ENCODE measurements around the gene CFAP141.

CFAP141 gene

GRCh38 chr1:154190550-154190949 lies 15.6 kb downstream of the CFAP141 start:
- DNase-seq (ENCODE audit: insufficient read length, low spot score), result no peak
- no peak for FAIRE-seq
- no peak for TF ChIP-seq CTCF (IDR thresholded peaks at IDR 0.05; ENCODE audit: insufficient read depth, missing control alignments)

GRCh38 chr1:154186852-154187501 lies 19.2 kb downstream of the CFAP141 start:
- FAIRE-seq (no peak), DNase-seq (ENCODE audit: insufficient read length, low spot score) (no peak)
- TF ChIP-seq CTCF (IDR thresholded peaks at IDR 0.05; ENCODE audit: insufficient read depth, missing control alignments), result no peak

GRCh38 chr1:154186177-154186576 lies 20.0 kb downstream of the CFAP141 start:
- DNase-seq (ENCODE audit: insufficient read length, low spot score) (peak; percentile 95), FAIRE-seq (peak; percentile 92)
- peak; percentile 99 for TF ChIP-seq CTCF (IDR thresholded peaks at IDR 0.05; ENCODE audit: insufficient read depth, missing control alignments)

- FAIRE-seq, result no peak
- TF ChIP-seq CTCF (IDR thresholded peaks at IDR 0.05; ENCODE audit: insufficient read depth, missing control alignments), result no peak
- DNase-seq (ENCODE audit: insufficient read length, low spot score), result peak; percentile 100
Measured at GRCh38 chr1:154183046-154183915, 22.9 kb downstream of the CFAP141 start.

- FAIRE-seq, result no peak
- no peak for TF ChIP-seq CTCF (IDR thresholded peaks at IDR 0.05; ENCODE audit: insufficient read depth, missing control alignments)
- peak; percentile 45 for DNase-seq (ENCODE audit: insufficient read length, low spot score)
Measured at GRCh38 chr1:154182344-154183045, 23.6 kb downstream of the CFAP141 start.

- DNase-seq (ENCODE audit: insufficient read length, low spot score) (no peak), FAIRE-seq (no peak)
Measured at GRCh38 chr1:154181944-154182343, 24.2 kb downstream of the CFAP141 start.

More at GRCh38 chr1:154181944-154182343, 24.2 kb downstream of the CFAP141 start:
- TF ChIP-seq CTCF (IDR thresholded peaks at IDR 0.05; ENCODE audit: insufficient read depth, missing control alignments), result no peak
